ENCODE measurements around the gene PBX1.
"Not testable (repeated sequence)": the region's sequence is repeated elsewhere in the genome, so short reads cannot be mapped to it uniquely, and the experiment has no call there.

The PBX1 gene

GRCh38 chr1:164645921-164646320 is 86.9 kb downstream of the PBX1 start:
- DNase-seq: no peak

- no peak for DNase-seq
These were observed 88.2 kb downstream of the PBX1 start for GRCh38 chr1:164647211-164647610.

- DNase-seq: no peak
These were observed 89.7 kb downstream of the PBX1 start for GRCh38 chr1:164648636-164649035.

GRCh38 chr1:164649146-164649545 is 90.2 kb downstream of the PBX1 start:
- DNase-seq: no peak

DNA sequence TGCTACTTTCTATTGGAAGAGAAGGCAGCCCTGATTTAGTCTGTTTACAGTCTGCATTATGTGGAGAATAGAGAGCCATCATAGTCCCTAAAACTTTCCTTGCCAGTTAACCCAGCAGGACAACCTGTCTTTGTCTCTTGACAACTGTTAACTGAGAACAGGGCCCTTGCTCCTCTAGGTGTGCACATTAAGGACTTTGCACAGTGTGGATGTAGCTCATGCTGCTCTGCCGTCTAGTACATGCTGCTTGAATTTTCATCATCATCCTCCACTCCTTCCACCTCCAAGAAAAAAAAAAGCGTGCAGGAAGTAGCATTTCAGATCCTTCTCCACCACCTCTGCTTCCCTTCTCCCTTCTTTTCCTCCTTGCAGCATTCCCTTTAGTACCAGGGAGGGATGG is 91.5 kb downstream of the PBX1 start:
- no peak for DNase-seq

DNA sequence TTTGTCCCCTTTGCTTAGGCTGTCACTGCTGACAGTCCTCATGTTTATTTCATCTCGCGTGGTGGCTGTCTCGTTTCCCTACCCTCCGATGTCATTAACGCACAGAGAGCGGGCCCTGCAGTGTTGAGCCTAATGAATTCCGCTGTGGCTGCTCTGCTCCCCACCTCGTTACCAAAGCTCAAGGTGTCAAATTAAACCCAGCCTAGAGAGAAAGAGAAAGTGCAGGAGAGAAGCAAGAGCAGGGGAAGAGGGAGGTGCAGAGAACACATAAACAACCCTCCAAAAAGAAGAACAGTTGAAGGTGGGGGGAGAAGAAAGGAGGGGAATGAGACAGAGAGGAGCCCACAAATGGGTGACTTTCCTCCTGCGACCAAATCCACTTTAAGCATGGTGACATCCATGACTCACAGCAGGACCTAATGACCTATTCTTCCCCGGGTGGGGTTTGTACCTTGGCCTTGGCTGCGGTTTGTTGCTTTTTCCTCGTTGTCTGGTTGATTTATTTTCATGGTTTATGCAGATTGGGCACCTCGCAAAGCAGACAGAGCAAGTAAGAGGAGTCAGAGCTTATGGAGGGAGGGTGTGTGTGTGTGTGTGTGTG is 92.5 kb downstream of the PBX1 start:
- DNase-seq: no peak

DNA sequence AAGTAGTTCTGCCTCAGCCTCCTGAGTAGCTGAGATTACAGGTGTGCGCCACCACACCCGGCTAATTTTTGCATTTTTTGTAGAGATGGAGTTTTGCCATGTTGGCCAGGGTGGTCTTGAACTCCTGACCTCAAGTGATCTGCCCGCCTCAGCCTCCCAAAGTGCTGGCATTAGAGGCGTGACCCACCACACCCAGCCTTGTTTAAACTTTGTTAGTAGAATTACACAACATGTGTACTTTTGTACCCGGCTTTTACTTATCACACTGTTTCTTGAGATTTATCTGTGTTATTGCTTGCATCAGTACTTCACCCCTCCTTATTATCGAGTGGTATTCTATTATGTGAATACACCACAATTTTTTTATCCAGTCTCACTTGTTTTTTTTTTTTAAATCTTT is 94.0 kb downstream of the PBX1 start:
- not testable (repeated sequence) for DNase-seq

DNA sequence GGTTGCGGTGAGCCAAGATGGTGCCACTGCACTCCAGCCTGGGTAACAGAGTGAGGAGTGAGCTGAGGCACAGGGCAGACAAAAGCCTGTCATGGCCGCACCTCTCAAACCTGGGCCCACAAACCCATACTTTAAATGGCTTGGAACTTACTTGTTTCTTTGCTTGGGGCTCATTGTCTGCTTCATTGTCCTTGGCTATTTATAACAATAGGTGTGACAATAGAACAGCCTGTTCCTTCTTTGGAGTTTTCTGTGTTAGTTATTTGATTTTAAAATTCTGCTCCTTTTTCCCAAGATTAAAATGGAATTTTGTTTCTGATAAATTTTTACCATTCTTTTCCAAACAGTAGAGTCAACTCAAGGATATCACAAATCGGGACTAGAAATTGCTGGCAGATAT is 94.7 kb downstream of the PBX1 start:
- no peak for DNase-seq

DNA sequence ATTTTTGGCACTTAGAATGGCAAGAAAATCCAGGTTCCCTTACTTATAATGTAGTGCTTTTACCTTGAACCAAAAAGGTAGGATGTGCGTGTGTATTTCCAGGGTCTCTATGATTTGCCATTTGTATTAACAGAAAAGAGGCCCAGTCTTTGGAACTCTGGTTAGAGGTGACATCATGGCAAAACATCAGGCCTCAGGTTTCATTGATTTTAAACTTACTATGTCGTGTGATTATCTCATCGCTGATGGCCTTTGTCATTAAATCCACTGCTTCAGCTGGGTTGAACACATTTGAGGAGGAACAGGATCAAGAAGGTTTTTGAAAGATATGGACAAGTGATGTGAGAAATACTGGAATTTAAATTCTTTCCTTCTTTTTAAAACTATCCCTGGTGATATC is 95.2 kb downstream of the PBX1 start:
- no peak for DNase-seq

DNA sequence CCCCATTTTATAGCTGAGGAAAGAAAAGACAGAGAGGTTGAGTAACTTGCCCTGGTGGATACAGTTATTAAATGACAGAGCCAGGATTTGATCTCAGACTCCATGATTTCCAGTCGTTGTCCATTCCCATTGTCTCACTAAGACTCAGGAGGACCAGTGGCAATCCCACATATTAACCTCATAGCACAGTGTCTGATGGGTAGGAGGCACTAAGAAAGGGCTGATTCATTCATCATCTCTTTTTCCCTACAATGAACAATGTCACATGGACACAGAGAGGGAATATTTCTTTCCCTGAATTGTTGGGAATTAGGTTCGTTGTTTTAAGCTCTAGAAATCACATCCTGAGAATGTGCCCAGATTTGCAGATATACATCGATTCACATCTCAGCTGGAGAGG is 99.9 kb downstream of the PBX1 start:
- DNase-seq: no peak

DNA sequence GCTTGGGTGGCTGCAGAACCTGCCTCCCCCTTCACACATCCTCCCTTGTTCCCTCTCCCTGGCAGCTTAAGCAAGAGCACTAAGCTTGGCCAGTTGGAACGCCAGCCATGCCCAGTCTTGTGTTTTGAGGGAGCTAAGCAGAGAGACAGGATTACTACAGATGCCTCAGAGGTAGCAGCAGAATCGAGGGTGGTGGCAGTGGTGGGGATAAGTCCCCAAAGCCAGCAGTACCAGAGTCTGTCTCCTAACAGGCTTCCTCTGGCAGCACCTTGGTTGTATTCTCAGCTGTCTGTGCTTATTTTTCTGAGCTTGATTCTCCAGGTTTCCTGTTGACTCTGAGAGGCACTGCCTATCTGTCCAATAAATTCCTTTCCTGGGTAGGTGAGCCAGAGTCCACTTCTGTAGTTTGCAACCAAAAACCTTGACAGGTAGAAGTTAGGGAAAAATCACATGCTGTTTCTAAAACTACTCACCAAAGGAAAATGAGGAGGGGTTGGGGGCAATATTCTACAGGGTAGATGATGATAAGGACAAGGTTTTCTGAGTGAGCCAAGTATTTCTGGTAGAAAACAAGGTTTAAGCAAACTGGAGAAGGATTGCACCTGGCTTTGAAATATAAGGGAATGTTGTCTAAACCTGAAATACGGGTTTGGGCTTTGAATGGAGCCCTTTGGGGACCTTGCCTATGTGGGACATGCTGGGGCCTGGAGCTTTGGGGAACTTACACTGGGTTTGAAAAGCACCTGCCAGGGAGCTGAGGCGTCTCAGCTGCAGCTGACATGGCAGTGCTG is 100.8 kb downstream of the PBX1 start:
- no peak for DNase-seq

DNA sequence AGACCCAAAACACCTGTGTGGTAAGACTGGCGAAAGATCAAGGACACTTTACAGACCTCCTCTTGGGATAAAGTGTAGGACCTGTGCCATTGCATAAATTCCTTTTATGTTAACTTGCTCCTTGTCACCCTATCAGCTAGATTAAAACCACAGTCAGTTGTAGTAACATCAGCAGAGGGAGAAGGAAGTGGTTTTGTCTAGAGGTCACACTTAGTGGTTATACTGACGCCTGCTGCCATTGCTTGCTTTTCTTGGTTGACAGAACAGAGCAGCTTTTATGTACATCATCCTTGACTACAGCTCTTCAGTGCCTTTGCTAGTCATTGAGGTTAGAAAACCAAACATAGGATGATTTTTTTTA is 101.4 kb downstream of the PBX1 start:
- DNase-seq: no peak

GRCh38 chr1:164660775-164661174 is 101.8 kb downstream of the PBX1 start:
- no peak for DNase-seq

DNA sequence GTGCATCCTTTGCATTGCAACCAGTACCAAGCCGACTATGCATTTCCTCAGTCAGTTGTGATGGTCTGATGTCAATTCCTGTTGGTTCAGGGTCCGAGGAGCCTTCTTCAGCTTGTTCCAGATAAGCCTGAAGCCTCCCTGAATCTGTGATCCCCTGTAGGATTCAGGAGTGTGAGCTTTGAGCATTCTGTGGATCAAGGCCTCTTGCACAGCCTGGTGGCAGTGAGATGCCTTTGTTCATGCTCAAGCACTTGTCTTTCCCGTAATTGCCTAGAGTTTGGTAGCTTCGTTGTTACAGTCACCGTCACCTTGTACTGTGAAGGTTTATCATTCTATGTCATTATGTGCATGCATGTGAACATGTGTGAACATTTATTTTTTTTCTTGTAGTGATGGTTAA is 103.5 kb downstream of the PBX1 start:
- no peak for DNase-seq

DNA sequence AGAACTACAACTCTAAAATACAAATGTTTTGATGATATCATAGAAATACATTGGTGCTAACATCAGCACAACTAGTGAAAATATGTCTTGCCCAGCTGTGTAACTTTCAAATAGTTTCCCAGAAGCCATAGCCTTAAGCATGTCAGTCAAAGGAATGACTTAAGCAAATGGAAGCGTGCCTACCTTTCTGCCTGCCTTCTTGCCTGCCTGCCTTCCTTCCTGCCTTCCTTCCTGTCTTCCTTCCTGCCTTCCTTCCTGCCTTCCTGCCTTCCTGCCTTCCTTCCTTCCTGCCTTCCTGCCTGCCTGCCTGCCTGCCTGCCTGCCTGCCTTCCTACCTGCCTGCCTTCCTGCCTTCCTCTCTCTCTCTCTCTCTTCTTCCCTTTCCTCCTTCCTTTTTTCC is 104.0 kb downstream of the PBX1 start:
- DNase-seq: no peak

DNA sequence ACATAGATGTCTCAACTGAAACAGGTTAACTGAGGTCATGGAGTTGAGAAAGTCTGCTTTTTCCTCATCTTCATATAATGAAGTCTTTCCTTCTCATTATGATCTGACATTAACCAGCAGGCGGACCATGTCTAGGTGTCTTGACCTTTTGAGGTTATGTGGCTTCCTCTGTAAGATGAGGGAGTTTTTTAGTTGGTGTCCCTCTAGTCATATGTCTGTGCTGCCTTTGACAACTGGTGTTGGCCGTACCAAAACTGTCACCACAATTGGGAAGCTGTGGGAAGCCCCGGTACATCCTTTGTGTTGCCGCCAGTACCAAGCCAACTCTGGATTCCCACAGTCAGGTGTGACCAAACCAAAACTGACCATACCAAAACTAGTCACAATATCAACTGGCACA is 105.1 kb downstream of the PBX1 start:
- DNase-seq: no peak

DNA sequence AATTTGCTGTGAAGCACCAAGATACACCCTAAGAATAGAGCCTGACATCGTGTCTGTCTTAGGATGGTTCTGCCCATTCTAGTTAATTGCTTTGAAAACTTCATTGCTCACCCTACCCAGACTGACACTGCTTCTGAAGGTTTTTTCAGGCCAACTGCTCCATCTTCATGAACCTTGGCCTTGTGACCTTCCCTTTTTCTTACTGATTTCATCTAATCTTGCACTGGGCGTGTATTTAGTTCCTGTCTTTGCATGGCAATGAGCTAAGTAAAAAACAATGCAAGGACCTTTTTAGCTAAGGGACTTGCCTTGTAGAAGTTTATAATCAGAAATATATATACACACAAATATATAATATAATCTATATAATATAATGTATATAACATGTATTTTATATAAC is 108.0 kb downstream of the PBX1 start:
- no peak for DNase-seq

GRCh38 chr1:164667600-164667999 is 108.6 kb downstream of the PBX1 start:
- DNase-seq: no peak

DNA sequence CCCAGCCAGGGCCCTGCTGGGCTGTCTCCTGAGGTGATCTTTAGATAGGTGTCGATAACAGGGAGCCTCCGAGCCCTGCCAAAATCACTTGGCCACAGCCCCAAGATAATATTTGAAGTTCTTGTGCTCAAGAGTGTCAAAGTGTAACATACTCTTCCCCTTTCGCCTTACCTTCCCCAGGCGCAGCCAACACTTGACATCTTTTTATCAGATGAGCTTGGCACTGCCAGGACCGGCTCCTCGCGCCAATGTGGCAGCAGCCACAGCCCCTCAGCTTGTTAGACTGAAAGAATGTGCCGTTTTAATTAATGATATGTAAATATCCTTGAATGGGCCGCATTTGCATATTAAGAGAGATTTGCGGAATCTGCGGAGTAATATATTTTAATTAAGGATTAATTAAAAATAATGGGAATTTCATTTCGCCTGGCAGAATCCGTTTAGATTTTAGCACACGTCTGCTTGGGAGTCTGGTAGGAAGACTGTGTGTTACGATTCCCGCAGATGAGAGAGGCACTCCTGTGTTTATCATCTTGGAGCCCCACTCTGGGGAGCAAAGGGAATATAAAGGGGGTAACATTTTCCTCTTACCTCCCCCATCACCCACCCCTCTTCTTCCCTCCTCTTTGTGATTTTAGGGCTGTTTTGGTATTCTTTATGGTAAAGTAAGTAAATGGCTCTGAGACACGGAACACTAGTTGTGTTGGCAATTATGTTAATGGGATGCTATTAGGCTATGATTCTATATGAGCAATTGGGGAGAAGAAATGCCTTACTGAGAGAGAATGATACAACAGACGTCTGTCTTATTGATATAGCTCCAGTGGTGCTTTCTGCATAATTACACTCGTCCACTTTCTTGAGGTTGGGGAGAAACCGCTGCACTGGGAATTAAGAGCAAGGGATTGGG is 109.8 kb downstream of the PBX1 start:
- no peak for DNase-seq

- no peak for DNase-seq
These were observed 111.0 kb downstream of the PBX1 start for GRCh38 chr1:164670026-164670425.

- DNase-seq: no peak
These were observed 111.8 kb downstream of the PBX1 start for GRCh38 chr1:164670786-164671185.

DNA sequence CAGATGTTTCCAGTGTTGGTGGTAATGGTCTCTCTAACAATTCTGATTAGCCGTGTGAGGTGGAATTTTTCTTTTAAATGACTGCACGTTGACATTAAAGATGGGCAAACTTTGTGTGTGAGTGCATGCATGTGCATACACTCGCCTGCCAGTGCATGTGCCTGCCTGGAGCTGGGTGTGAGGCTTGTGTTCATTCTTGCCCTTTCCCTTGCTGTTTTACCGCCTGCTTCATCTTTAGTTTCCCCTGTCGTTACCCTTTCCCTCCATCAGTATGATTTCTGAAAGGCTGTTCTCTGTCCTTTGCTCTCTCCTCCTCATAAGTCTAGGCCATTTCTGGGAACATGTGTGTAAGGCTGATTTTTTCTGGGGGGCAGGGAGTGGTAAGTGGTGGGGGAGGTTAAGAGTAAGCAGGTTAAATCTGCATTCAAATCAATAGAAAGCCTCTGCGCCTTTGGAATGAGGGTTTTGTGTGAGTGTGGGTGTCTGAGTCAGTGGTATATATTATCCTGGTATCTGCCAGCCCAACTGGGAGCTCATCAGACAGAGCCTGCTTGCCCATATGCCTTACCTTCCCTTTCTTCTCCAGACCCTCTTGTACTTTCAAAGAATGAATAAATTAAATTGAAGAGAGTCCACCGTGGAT is 112.5 kb downstream of the PBX1 start:
- no peak for DNase-seq

DNA sequence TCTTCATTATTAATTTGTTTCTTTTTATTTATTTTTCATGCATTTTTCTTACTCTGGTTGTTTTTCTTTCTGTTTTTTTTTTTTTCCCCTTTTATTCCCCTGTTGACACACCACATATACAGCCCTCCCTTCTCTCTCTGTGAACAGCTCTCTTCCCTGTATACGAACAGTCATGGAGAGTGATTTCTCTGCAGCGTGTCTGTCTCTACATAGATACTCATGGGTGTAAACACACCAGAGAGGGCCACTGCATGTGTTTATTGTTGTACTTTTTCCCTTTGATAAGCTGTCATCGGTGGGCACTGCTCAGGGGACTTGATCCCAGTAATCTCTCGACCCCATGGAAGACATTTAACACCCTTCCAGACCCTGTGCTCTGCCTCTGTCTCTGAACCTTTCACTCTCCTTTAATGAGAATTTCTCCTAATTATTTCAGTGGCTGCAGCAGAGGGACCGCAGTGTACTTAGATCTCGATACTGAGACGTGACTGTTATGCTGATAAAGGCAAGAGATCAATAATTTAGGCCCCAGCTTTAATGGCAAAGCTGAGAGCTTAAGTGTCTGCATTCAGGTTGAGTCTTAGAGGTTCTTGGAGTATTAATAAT is 113.1 kb downstream of the PBX1 start:
- no peak for DNase-seq

Data from NCI-H2171 (cell line).